Measurements from ENCODE around the gene CDR2L.

DNA sequence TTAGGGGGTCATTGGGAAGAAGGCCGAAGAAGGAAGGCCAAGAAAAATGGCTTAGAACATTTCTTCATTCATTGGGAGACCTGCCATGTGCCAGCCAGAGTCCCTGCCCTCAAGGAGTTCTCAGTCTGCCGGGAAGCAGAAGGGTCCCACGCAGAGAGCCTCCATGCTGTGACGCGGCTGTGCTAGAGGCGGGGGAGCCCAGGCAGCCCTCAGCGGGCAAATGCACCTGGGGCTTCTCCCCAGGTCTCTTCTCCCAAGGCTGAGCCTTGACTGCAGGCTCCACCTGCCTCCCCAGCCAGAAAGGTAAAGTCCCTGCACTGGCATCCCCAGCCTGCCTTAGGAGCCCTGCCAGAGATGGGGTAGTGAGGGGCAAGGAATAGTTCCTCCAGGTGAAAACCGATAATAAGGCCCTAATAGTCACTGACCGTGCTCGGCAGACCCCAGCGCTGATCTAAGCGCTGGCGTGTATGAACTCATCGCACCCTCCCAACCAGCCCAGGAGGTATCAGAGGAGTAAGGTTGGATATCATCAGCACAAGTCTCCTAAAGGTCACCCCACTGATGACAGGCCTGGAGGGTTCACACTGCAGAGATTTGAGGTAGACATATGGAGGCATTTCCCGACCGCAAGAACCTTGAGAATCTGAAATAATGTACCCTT lies 6.0 kb upstream of the CDR2L start:
- TF ChIP-seq POLR2A (IDR thresholded peaks at IDR 0.05) = no peak
- TF ChIP-seq, protein P1, sequence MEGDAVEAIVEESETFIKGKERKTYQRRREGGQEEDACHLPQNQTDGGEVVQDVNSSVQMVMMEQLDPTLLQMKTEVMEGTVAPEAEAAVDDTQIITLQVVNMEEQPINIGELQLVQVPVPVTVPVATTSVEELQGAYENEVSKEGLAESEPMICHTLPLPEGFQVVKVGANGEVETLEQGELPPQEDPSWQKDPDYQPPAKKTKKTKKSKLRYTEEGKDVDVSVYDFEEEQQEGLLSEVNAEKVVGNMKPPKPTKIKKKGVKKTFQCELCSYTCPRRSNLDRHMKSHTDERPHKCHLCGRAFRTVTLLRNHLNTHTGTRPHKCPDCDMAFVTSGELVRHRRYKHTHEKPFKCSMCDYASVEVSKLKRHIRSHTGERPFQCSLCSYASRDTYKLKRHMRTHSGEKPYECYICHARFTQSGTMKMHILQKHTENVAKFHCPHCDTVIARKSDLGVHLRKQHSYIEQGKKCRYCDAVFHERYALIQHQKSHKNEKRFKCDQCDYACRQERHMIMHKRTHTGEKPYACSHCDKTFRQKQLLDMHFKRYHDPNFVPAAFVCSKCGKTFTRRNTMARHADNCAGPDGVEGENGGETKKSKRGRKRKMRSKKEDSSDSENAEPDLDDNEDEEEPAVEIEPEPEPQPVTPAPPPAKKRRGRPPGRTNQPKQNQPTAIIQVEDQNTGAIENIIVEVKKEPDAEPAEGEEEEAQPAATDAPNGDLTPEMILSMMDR (IDR thresholded peaks at IDR 0.05) = no peak

Data from adrenal gland (tissue), 5 donors.